Embryonic facial prominence (tissue), 1 donor: ENCODE data around the gene TANGO6.

ENCODE experiments used
- DNase-seq: peaks from one replicate; pipeline ENCODE4 v3.0.0-alpha.2; 2016; ENCODE audit errors: extremely low spot score

The TANGO6 gene

DNA sequence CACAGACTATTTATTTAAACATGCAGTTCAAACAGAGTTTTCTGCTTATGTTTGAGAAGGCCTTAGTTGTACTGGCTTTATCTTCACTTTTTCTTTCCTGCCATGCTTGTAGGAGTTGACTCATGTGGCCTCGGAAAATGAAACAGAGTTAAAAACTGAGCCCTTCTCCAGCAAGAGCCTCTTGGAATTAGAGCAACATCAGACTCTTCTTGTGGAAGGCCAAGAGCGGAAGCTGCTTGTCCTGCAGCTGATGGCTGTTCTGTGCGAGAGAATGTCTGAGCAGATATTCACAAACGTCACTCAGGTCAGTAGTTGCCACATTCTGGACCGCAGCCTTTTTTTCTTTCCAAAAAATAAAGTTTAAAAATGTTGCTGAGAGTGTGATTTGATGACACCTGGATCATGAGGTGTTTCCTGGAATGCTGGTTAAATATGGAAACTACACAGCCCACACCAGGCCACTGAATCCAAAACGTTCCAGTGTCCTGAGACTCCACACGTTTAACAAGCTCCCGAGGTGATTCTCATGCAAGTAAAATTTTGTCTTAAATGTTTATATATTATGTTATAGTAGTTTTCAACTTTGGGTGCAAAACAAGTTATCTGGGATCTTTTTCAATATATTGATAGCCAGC, 65.9 kb downstream of the TANGO6 start:
- no peak for DNase-seq

GRCh38 chr16:68910051-68910450, 66.7 kb downstream of the TANGO6 start:
- no peak for DNase-seq

GRCh38 chr16:68915589-68915988, 72.3 kb downstream of the TANGO6 start:
- no peak for DNase-seq

- DNase-seq, result no peak
Measured at GRCh38 chr16:68917541-68917940, 74.2 kb downstream of the TANGO6 start.

DNA sequence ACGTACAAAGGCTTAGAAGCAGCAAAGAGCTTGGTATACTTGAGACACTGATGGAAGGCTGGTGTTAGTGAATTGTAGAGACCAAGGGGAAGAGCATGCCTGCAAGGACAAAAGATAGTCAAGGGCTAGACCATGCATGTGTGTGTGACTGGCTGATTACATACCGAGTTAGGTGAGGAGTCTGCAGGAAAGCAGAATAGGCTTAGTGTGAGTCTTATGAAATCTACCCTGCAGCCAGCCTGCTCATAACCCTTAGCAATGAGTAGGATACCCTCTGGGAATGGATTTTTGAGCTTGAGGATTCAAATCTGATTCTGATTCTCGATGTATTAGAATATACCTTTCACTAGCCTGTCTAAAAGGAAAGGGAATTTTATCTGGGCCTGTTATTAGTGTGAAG, 77.0 kb downstream of the TANGO6 start:
- DNase-seq, result no peak

DNA sequence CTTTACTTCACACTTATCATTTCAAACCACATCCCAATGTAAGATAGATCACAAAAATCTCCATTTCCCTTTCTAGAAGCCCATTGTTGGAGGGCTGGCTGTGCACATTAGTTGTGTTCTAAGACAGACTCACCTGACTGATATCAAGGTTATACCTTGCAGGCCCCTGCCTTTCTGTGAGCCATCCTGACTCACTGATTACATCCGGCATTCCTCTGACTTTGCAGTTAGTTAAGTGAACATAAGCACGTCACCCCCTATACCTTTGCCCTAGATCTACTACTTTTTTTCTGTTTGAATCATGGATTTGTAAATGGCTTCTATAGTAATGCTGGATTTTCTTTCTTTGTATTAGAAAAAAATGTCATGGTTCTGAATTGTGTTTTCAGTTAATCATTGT, 78.3 kb downstream of the TANGO6 start:
- DNase-seq, result no peak

DNA sequence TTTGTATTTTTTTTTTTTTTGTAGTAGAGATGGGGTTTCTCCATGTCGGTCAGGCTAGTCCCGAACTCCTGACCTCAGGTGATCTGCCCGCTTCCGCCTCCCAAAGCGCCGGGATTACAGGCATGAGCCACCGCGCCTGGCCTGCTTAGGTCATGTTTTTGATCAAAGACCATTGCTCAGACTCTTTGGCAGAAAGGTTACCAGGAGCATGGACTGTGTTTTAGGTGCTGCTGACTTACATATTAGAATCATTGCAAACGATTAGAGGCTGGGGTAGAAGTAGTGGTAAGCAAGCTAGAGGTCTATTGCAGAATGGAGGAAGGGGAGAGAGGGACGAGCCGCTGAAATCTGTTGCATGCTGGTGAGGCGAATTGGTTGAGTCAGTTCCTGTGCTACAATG, 79.8 kb downstream of the TANGO6 start:
- no peak for DNase-seq

DNA sequence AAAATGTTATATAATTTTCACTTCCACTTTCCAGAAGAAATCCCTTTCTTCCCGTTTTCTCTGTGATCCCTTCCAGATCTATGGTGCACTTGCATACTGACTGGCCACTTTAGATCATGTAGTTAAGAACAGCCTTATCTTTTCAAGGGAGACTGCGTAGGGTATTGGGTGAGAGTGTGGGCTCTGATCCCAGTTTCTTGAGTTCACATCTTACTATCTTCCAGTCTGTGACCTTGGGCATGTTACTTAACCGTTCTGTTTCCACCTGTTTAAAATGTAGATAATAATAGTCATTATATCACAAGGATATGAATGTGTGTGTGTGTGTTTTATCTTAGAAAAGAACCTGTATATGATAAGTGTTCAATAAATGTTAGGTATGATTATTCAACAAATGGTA, 83.7 kb downstream of the TANGO6 start:
- no peak for DNase-seq

GRCh38 chr16:68931196-68931595, 87.9 kb downstream of the TANGO6 start:
- DNase-seq, result no peak

DNA sequence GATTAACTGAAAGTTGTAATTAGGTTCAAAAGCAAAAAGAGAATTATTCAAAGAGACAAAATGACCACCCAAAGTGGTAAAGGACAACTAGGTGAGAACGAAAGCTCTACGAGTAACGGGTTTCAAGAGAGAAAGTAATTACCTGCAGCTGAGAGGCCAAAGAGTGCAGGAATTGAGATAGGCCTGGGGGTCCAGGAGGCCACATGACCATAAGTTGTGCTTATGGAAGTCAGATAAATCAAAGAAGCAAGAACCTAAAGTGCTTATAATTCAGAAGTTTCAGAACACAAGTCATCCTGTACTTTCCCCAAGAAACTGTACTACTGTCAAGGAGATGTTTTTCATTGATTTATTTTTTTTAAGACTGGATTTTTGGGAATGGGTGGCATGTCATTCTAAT, 91.1 kb downstream of the TANGO6 start:
- no peak for DNase-seq

DNA sequence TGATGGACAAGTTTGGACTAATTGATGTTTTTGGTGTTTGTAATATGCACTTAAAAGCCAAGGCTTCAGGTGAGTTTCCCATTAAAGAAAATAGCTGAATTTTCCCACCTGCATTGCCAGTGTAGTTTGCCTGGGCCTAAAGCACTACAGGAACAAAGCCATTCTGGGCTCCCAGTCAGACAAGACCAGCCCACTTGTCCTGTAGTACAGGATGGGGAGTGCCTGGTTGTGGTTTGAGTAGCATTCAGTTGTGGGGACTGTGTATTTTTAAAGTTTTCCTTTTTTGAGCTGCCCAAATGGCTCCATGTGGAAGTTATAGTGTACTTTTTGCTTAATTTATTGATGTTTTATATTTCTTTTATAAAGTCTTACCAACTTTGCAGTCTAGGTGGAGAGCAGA, 91.7 kb downstream of the TANGO6 start:
- DNase-seq, result no peak

GRCh38 chr16:68936736-68937631, 93.7 kb downstream of the TANGO6 start:
- DNase-seq, result peak; percentile 25

DNA sequence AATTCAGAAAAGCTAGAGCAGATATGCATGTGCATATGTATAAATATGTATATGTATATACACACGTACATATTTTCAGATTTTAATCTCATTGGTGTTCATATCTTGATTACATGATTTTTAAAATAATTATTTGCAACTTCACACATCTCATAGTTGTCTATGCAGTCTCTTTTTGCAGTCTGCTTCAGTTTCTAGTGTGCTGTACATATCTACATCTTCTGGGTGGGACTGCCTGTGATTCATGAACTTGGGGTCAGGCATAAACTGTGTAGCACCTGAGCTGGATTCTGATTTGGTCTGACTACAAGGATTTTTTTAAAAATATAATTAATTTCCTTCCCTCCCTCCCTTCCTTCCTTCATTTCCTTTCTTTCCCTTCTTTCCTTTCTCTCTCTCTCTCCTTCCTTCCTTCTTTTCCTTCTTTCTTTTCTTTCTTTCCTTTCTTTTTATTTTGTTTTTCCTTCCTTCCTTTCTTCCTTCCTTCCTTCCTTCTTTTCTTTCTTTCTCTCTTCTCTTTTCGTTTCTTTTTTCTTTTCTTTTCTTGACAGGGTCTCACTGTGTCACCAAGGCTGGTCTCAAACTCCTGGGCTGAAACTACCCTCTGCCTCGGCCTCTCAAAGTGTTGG, 96.5 kb downstream of the TANGO6 start:
- no peak for DNase-seq

DNA sequence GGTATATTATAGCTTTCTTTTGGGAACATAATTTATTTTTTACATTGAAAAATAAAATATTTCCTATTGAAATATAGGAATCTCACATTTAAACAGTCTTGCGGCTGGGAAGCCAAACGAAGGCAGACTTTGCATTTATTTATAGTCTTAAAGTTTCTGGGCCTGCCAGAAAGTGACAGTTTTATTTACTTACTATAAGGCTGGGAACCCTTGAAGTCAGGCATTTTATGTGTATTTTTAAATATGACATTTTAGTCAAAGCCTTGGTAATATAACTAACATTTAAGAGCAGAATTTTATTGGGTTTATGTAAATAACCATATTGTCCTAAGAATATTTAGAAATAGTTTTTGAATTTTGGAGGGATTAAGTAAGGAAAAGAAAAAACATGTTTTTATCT, 97.5 kb downstream of the TANGO6 start:
- DNase-seq, result no peak

DNA sequence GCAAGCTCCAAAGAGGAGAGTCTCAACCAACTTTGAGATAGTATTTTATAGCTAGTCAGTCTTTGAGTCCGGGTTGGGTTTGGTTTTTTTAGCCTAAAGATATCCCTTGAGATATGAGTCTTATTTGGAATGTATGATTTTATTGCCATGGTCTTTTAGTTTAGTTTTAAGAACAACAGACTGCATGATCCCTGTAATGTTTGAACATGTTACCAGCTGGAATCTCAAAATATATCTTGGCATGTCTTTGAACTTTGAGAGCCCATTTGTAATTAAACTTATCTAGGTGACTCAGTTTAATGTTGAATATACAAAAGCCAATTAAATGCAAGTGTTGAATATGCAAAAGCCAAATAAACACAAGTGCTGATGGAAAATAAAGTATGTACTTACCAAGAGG, 100.6 kb downstream of the TANGO6 start:
- no peak for DNase-seq

DNA sequence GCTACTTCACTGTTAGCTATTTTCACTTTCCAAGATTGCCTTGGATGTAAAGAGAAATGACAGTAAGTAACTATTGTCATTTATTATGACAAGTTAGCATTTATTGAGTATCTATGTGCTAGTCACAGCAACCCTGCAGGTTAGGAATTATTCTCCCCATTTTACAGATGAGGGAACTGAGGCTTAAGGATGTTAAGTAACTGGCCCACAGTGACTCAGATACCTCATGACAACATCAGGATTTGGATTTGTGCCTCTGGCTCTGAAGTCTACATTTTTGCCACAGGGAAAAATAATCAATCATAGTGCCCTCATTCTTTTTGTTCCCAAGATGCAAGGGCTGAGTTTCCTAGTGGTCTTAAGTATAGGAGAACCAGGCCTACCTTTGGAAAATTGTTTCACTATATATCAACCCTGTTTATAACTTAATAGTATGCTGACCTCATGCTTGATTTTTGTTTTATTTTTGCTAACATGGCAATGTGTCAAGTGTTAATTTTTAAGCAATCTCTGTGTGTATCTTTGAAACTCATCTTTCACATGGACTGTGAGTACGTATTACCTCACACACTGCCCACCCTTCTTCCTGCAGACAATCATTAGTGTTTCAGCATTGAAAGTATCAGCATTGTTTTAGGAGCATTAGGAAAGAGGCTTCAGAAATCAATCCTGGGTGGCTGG, 105.0 kb downstream of the TANGO6 start:
- DNase-seq, result no peak

DNA sequence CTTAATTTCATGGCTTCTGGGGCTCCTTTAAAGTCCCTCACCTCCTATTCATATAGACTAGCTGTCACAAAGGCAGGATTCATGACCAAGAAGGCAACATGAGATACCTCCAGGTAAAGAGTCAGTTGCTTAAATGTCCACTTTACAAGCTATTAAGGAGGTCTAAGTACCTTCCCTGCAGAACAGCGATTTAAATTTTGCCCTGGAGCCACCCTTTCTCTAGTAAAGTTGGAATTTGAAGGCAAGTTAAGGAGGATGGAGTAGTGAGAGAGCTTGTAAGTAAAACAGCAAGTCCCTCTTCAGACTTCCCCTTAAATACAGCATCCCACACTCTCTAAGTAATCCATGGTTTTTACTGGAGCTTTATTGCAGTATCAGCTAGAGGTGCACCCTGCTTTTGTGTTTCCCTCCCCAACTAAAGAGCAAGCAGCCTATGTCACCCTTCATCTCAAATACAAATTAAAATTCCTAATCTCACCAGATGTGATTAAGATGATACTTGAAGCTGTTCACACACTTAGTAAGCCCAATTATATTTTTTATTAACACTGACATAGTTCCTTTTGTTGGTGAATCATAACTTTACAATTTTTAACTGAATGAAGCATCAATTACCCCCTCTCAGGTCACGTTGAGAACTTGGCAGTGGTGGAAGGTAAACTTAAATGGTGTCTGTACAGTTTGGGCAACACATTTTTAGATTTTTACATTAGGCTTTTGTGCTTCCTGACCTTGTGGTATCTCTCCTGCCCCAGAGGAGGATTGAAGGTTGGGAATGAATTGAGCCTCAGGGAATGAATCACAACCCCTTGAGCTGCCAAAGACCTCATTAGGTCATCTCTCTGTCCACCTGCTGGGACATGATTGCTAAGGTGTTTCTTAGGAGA, 108.9 kb downstream of the TANGO6 start:
- no peak for DNase-seq

- no peak for DNase-seq
Measured at GRCh38 chr16:68954911-68955635, 111.7 kb downstream of the TANGO6 start.

GRCh38 chr16:68960910-68961309, 117.6 kb downstream of the TANGO6 start:
- DNase-seq, result no peak

DNA sequence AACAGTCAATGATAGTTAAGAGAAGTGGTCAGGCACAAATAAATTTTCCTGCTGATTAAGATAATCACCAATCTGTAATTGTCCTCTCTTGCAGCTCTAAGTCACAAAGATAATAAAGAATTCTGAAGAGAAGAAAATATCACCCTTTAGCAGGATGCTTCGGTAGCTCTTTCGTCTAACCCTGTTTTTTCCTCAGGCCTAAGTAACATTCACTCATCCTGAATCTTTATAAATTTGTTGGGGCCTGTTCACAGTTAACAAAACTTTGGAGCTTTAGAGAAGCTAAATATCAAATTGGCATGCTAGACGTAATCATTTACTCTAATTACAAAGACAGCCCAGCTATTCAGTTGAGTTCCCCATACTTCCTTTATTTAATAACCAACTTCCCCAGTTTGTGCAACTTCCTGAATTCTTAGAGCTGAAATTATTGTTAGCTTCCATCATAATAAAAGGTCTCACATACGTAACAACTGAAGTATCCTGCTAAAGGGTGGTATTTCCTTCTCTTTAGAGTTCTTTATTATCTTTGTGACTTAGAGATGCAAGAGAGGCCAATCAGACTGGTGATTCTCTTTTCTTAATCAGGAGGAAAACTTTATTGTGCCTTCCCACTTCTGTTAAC, 118.6 kb downstream of the TANGO6 start:
- DNase-seq, result no peak
